Mammary epithelial cell (primary cell): Measurements from ENCODE around the gene DNAH10.

Experiments used
- EZH2 ChIP-seq: IDR thresholded peaks from 2 replicates; pipeline ENCODE4 v1.6.1; 2012; ENCODE audit warnings: low read length, inconsistent platforms, borderline replicate concordance
- TF ChIP-seq, protein P1 (sequence below), 2 donors: IDR thresholded peaks in 1 of 2; conservative IDR thresholded peaks in 1 of 2; 2 replicates each; pipeline ENCODE4 v1.5.1; 2011 to 2012; ENCODE audit warnings: inconsistent platforms in 2 of 2, low read length in 2 of 2, mild to moderate bottlenecking in 2 of 2, control low read depth in 1 of 2, low read depth in 1 of 2; ENCODE audit not compliant: insufficient read depth in 1 of 2; ENCODE audit errors: extremely low read depth in 1 of 2

DNA sequence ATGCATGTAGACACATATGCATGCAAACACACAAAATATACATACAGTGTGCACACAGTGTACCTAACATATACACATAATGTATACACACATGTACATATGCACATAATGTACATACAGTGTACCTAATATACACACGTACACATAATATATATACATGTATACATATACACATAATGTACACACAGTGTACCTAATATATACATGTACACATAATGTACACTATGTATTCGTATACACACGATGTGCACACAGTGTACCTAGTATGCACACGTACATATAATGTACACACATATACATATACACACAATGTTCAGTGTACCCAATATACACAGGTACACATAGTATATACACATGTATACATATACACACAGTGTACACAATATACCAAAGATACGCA is 70.0 kb downstream of the DNAH10 start:
- TF ChIP-seq, protein P1, sequence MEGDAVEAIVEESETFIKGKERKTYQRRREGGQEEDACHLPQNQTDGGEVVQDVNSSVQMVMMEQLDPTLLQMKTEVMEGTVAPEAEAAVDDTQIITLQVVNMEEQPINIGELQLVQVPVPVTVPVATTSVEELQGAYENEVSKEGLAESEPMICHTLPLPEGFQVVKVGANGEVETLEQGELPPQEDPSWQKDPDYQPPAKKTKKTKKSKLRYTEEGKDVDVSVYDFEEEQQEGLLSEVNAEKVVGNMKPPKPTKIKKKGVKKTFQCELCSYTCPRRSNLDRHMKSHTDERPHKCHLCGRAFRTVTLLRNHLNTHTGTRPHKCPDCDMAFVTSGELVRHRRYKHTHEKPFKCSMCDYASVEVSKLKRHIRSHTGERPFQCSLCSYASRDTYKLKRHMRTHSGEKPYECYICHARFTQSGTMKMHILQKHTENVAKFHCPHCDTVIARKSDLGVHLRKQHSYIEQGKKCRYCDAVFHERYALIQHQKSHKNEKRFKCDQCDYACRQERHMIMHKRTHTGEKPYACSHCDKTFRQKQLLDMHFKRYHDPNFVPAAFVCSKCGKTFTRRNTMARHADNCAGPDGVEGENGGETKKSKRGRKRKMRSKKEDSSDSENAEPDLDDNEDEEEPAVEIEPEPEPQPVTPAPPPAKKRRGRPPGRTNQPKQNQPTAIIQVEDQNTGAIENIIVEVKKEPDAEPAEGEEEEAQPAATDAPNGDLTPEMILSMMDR (conservative IDR thresholded peaks at IDR 0.05 in 1 of 2, IDR thresholded peaks at IDR 0.05 in 1 of 2; ENCODE audit: extremely low read depth in 1 of 2, insufficient read depth in 1 of 2, low read depth in 1 of 2, low read length in 2 of 2), result no peak
- TF ChIP-seq EZH2, result no peak
